Stimulated activated naive CD4-positive, alpha-beta T cell treated with Interleukin-2 at 50 U/mL for 16 hours (primary cell): ENCODE results near the gene SPATA4.

Experiments
- DNase-seq: peaks from one replicate; lab custom pipeline; 2025; lab: John Stamatoyannopoulos, UW

The SPATA4 gene

DNA sequence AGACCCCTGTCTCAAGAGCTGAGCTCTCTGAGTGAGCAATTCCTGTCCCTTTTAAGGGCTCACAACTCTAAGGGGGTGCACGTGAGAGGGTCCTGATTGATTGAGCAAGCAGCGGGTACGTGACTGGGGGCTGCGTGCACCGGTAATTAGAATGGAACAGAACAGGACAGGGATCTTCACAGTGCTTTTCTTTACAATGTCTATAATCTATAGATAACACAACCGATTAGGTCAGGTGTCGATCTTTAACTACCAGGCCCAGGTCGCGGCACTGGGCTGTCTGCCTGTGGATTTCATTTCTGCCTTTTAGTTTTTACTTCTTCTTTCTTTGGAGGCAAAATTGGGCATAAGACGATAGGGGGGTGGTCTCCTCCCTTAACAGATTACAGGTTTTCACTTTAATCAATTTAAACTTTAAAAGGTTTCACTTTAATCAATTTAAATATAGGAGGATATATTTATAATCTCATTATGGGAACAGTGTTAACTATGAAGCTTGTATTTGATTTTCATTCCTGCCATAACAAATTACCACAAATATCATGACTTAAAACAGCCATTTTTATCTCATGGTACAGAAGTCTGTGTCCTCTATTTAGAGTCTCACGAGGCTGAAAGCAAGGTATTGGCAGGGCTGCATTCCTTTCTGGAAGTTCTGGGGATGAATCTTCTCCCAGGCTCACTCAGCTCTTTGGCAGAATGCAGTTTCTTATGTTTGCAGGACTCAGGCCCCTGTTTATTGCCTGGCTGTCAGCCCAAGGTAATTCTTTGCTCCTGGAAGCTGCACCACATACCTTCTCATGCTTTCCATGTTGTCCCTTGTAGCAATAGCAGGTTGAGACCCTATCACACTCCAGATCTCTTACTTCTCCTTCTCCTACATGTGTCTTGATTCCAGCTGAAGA lies 5.2 kb downstream of the SPATA4 start:
- DNase-seq, result no peak

- DNase-seq, result no peak
Observed at GRCh38 chr4:176188654-176189053, 6.7 kb downstream of the SPATA4 start.

GRCh38 chr4:176187624-176188023 lies 7.8 kb downstream of the SPATA4 start:
- DNase-seq, result no peak

DNA sequence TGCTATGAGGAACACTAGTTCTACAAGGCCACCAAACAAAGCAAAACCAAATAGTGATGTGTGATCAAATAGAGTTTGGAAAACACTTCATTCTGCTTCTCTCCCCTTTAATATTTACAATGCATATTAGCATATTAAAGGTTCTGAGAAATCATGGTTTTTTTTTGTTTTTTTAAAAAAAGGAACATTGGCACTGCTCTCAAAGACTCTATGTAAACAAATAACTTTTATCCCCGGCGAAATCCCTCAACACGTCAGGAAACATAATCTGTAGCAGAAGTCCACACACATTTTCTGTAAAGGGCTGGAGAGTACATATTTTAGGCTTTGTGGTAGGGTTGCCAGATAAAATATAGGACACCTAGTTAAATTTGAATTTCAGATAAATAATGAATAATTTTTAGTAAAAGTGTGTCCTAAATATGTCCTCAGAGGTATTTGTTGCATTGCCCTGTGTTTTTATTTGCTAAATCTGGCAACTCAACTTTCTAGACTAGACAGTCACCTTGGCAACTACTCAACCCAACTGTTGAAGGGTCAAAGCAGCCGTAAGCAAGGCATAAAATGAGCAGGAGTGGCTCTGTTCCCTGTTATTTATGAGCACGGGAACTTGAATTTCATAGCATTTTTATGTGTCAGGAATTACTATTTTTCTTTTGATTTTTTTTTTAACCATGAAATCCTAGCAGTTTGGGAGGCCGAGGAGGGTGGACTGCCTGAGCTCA lies 8.6 kb downstream of the SPATA4 start:
- no peak for DNase-seq

DNA sequence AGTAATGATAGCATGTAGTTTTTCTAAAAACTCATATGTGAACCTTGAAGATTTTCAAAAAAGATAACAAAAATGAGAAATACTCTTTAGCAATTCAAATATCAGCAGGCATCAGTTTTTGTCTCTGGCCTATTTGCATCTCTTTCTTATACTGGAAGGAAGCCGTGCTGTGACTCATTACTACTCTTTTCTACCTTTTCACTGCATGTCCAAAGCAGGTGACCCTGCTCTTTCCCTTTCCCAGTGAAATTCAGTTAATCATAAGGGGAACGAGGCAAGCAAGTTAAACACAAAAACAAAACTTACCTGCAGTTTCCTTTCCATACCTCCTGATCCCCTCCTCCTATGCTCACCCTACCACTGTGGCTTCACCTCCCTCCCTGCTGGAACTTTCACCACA lies 9.3 kb downstream of the SPATA4 start:
- no peak for DNase-seq

GRCh38 chr4:176185051-176185450 lies 10.3 kb downstream of the SPATA4 start:
- DNase-seq, result no peak

DNA sequence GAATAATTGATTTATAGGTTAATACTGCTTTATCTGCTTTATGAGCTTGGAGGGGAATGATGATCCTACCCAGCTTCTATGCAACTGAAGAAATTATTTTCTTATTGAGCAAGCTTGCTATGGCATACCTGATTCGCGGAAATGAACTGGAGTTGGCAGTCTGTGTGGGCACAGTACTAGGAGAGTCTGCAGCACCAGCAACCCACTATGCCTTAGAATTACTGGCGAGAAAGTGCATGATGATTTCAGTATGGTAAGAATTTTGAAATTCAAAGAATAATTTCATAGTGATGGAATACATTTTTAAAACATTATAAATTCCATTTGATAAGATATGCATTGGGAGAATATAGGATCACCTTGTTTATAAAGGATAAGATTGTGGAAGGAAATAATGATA lies 32.3 kb downstream of the SPATA4 start:
- no peak for DNase-seq

DNA sequence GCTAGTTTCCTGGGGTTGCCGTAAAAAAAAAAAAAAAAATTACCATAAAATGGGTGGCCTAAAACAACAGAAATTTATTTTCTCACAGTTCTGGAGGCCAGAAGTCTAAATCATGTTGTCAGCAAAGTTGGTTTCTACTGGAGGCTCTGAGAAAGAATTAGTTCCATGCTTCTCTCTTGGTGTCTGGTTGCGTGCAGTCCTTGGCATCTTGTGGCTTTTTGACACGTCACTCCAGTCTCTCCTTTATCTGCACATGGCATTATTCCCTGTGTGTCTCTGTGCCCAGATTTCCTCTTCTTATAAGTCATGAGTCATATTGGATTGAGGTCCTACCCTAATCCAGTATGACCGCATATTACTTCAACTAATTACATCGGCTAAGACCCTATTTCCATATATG lies 38.7 kb downstream of the SPATA4 start:
- DNase-seq, result no peak

GRCh38 chr4:176153124-176153523 lies 42.3 kb downstream of the SPATA4 start:
- DNase-seq, result no peak

DNA sequence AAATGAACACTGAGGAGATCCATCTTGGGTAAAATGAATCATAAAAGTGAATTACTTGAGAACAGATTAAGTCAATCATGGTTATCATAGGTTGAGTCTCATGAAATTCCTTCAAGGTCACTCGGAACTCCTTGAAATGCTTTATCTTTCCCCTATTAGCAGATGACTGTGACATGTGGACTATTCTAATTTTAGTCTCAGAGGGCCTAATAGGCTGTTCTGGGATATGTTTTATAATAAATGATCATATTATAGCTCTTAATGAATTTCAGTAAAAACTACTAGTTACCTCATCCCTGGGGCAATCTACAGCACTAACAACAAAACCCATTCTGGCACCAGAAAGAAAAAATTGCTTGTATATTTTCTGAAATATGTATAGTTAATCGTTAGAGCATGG lies 44.7 kb downstream of the SPATA4 start:
- no peak for DNase-seq

DNA sequence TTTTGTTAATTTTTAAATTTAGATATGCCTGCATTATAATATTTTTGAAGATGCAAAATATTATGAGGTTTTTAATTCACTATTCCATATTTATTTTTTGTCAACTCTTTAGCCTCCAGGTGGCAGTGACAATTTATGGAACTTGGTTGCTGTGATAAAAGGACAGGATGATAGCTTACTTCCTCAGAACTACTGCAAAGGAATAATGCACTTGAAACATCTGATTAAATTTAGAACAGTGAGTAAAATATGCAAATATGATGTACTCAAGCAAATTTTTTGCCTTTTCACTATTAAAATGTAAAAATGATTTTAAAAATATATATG lies 45.1 kb downstream of the SPATA4 start:
- no peak for DNase-seq

DNA sequence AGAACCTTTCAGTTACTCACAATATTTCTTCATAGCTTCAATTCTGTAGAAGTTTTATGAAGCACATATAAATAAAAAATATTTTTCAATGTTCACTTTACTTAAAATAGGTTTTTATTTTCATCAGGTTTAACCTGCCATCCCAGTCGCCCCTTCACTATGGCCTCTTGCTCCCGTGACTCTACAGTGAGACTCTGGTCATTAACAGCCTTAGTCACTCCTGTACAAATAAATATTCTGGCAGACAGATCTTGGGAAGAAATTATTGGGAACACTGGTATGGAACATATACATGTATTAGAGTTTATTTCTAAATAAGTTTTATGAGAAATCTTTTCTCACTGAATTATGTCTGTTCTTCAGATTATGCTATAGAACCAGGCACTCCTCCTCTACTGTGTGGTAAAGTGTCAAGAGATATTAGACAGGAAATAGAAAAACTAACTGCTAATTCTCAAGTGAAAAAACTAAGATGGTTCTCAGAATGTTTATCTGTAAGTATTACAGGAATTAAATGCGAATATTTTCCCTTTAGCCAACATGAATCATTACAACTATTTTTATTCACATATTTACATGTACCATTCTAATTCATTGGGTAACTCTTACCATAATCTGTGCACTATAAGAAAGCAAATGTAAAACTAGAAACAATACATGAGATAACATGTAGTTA lies 45.6 kb downstream of the SPATA4 start:
- DNase-seq, result no peak

DNA sequence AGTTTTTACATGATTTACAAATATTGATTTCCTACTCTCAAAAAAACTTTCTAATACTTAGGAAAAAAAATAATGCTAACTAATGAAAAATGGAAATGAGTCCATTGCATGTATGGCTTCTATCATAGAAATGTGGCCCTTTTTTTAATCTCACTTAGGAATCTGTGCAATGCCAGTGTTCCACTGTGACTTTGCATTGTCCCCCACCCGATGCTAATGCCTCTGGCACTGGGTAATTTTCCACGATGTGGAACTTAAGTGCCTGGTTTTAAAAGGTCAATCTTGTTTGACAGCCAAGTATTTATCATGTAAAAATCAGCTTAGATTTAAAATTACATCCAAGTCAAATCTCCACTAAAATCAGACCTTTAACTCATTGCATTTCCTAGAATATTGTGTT lies 53.1 kb downstream of the SPATA4 start:
- DNase-seq, result no peak

DNA sequence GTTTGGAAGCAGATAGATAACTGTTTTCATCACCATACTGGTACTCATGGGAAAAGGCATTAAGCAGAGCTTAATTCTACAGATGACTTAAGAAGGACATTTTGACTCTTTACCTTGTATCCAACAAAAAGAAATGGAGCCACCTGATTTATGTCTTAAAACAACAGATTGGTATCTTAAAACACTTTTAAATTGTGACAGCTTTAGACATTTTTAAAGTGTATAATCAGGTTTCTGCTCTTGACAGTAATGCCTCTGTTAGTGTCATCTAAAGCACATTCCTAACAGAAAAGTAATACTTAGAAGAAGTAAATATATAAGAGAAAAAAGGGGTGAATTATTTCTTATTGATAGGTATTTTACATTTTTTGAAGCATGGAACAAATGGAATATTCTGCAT lies 55.9 kb downstream of the SPATA4 start:
- no peak for DNase-seq

DNA sequence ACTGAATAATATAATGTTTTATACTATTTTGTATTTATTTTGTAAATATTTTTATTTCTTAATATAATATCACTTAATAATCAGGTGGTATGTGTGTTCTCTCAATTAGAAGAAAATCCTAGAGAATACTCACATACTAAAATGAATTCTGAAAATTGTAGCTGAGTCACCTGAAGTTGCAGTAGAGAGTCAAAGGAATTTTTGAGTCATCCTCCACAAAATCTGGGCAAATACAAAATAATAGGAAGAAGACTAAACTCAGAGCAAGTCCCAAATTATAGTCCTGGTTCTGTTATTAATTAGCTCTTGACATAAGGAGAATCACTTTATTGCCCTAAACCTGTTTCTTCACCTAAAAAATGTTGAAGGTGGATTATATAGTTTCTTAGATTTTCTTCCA lies 57.8 kb downstream of the SPATA4 start:
- DNase-seq, result no peak

DNA sequence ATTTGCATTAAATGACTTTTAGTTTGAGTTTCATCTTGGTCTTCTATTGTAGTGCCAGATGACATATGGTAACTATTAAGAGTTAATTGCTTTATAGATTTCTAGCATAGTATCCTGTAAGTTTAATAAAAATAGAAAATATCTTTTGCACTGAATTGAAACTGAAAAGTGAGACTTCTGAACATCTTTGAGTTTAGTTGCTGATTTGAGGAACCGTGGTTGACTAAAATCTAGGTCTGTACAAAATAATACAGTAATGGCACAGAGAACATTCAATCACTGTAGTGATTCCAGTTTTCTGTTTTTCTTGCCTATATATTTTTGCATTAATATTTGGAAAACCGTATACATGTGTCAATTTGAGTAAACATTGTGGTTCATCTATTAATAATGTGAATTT lies 60.7 kb downstream of the SPATA4 start:
- DNase-seq, result no peak
